IMR-90 (cell line): Measurements from ENCODE around the gene EID3. TPM values are rescaled to one million over a fixed set of nuclear protein-coding genes. Genes with fewer than 3 reads are reported as not detected.

Source experiments
- ATAC-seq: fragments of 200-7000 bp; cut with Tn5 transposase; 2 replicates; pipeline ENCODE4 v1.9.1; 2020; ENCODE audit warnings: low read depth, mild to moderate bottlenecking, moderate library complexity
- BruUV-seq: library from RNA; stranded (reverse); fragments of 400-500 nt; replicated peaks from 2 replicates; lab custom pipeline; 2021; lab: Mats Ljungman, UMichigan
- CTCF ChIA-PET: fragments of 300-600 bp; formaldehyde crosslinking; extraction: SDS; loops from one replicate; lab custom pipeline; 2021; ENCODE audit warnings: antibody characterized with exemption; lab: Yijun Ruan, JAX
- POLR2A ChIA-PET: fragments of 300-600 bp; sonication (Branson Sonifier 250); formaldehyde crosslinking; loops from one replicate; lab custom pipeline; 2022; ENCODE audit warnings: antibody characterized with exemption; ENCODE audit not compliant: unreplicated experiment; lab: Charles Lee
- DNase-seq: peaks from one replicate; pipeline ENCODE4 v3.0.0; 2013
- H2AFZ ChIP-seq: replicated peaks from 2 replicates; pipeline ENCODE3; 2013; ENCODE audit warnings: low read length, mild to moderate bottlenecking; ENCODE audit not compliant: poor library complexity
- H2AK5ac ChIP-seq: 2 replicates; pipeline ENCODE4 v1.6.1; 2013; ENCODE audit warnings: low read depth, low read length, inconsistent platforms
- H2AK9ac ChIP-seq: replicated peaks from 2 replicates; pipeline ENCODE3; 2013; ENCODE audit warnings: mild to moderate bottlenecking, low read depth, low read length, moderate library complexity; ENCODE audit not compliant: poor library complexity
- H2BK120ac ChIP-seq: 2 replicates; pipeline ENCODE4 v1.6.1; 2013; ENCODE audit warnings: low read depth, low read length, inconsistent platforms
- H2BK15ac ChIP-seq: 3 replicates; pipeline ENCODE4 v1.6.1; 2013; ENCODE audit warnings: low read depth, low read length, inconsistent platforms
- H2BK20ac ChIP-seq: 2 replicates; pipeline ENCODE4 v1.6.1; 2013; ENCODE audit warnings: low read depth, mild to moderate bottlenecking, inconsistent platforms, low read length, moderate library complexity
- H2BK5ac ChIP-seq: 2 replicates; pipeline ENCODE4 v1.6.1; 2013; ENCODE audit warnings: mild to moderate bottlenecking, low read depth, low read length, inconsistent platforms; ENCODE audit not compliant: poor library complexity, severe bottlenecking
- H3K14ac ChIP-seq: replicated peaks from 2 replicates; pipeline ENCODE4 v1.6.1; 2013; ENCODE audit warnings: low read depth, low read length, inconsistent platforms
- H3K18ac ChIP-seq: 2 replicates; pipeline ENCODE4 v1.6.1; 2013; ENCODE audit warnings: low read depth, low read length, control low read depth
- H3K23ac ChIP-seq: 2 replicates; pipeline ENCODE4 v1.6.1; 2013; ENCODE audit warnings: low read depth, low read length, inconsistent platforms
- H3K27ac ChIP-seq: 2 replicates; pipeline ENCODE4 v1.5.1; 2013; ENCODE audit warnings: mild to moderate bottlenecking, control low read depth, low read length; ENCODE audit not compliant: insufficient read depth
- H3K27me3 ChIP-seq: 2 replicates; pipeline ENCODE4 v1.6.1; 2013; ENCODE audit warnings: low read length; ENCODE audit not compliant: control insufficient read depth, insufficient read depth
- H3K36me3 ChIP-seq: 2 replicates; pipeline ENCODE4 v1.6.1; 2013; ENCODE audit warnings: low read length, mixed read lengths; ENCODE audit not compliant: control insufficient read depth, insufficient read depth
- H3K4ac ChIP-seq: 2 replicates; pipeline ENCODE4 v1.6.1; 2013; ENCODE audit warnings: low read depth, low read length, inconsistent platforms
- H3K4me1 ChIP-seq: 2 replicates; pipeline ENCODE4 v1.6.1; 2013; ENCODE audit warnings: low read length, mixed read lengths; ENCODE audit not compliant: control insufficient read depth, insufficient read depth
- H3K4me2 ChIP-seq: 2 replicates; pipeline ENCODE4 v1.6.1; 2013; ENCODE audit warnings: low read depth, mild to moderate bottlenecking, control low read depth, low read length, moderate library complexity
- H3K4me3 ChIP-seq: 2 replicates; pipeline ENCODE4 v1.5.1; 2013; ENCODE audit warnings: low read depth, mild to moderate bottlenecking, control low read depth, low read length, moderate library complexity; ENCODE audit not compliant: insufficient read depth
- H3K56ac ChIP-seq: 2 replicates; pipeline ENCODE4 v1.6.1; 2013; ENCODE audit warnings: low read length, inconsistent platforms; ENCODE audit not compliant: insufficient read depth; ENCODE audit errors: extremely low read depth
- H3K79me1 ChIP-seq, 2 experiments: 2 replicates each; pipeline ENCODE4 v1.6.1; 2013; ENCODE audit warnings: low read length in 2 of 2, inconsistent platforms in 1 of 2, low read depth in 1 of 2
- H3K9ac ChIP-seq: 2 replicates; pipeline ENCODE4 v1.6.1; 2013; ENCODE audit warnings: low read depth, low read length, control low read depth
- H3K9me1 ChIP-seq: 2 replicates; pipeline ENCODE4 v1.6.1; 2013; ENCODE audit warnings: low read length, inconsistent platforms; ENCODE audit not compliant: insufficient read depth
- H3K9me3 ChIP-seq: 2 replicates; pipeline ENCODE4 v1.6.1; 2013; ENCODE audit warnings: low read length; ENCODE audit not compliant: control insufficient read depth, insufficient read depth
- H4K20me1 ChIP-seq: 2 replicates; pipeline ENCODE4 v1.6.1; 2013; ENCODE audit warnings: low read length, inconsistent platforms; ENCODE audit not compliant: insufficient read depth
- H4K5ac ChIP-seq: 2 replicates; pipeline ENCODE4 v1.6.1; 2013; ENCODE audit warnings: mild to moderate bottlenecking, low read depth, low read length, control low read depth
- H4K8ac ChIP-seq, 2 experiments: 2 replicates each; pipeline ENCODE4 v1.6.1; 2013; ENCODE audit warnings: low read depth in 2 of 2, low read length in 2 of 2, control low read depth in 1 of 2, inconsistent platforms in 1 of 2
- H4K91ac ChIP-seq: 2 replicates; pipeline ENCODE4 v1.6.1; 2013; ENCODE audit warnings: low read depth, low read length, inconsistent platforms; ENCODE audit not compliant: insufficient read depth
- BHLHE40 ChIP-seq: fragments of 150-350 bp; IDR thresholded peaks from 2 replicates; pipeline ENCODE4 v1.6.1; 2016; ENCODE audit warnings: mild to moderate bottlenecking, low read depth, low read length
- CEBPB ChIP-seq: IDR thresholded peaks from 2 replicates; pipeline ENCODE4 v1.6.1; 2012; ENCODE audit warnings: low read depth, low read length, improper control_type of control experiment
- CHD1 ChIP-seq: IDR thresholded peaks from 2 replicates; pipeline ENCODE4 v1.6.1; 2012; ENCODE audit warnings: low read depth, low read length, improper control_type of control experiment
- ELK1 ChIP-seq: fragments of 150-350 bp; IDR thresholded peaks from 2 replicates; pipeline ENCODE4 v1.6.1; 2016; ENCODE audit warnings: low read depth, mild to moderate bottlenecking, low read length, moderate library complexity, borderline replicate concordance
- FOS ChIP-seq: fragments of 150-350 bp; IDR thresholded peaks from 2 replicates; pipeline ENCODE4 v1.6.1; 2016; ENCODE audit warnings: low read depth, low read length
- MAFK ChIP-seq: IDR thresholded peaks from 2 replicates; pipeline ENCODE4 v1.6.1; 2012; ENCODE audit warnings: low read depth, low read length, improper control_type of control experiment
- MAZ ChIP-seq: IDR thresholded peaks from 2 replicates; pipeline ENCODE4 v1.6.1; 2012; ENCODE audit warnings: low read depth, mild to moderate bottlenecking, low read length, improper control_type of control experiment, moderate library complexity, borderline replicate concordance
- NFE2L2 ChIP-seq: fragments of 150-350 bp; IDR thresholded peaks from 2 replicates; pipeline ENCODE4 v1.6.1; 2016; ENCODE audit warnings: low read depth, mild to moderate bottlenecking, low read length
- POLR2A ChIP-seq: IDR thresholded peaks from 2 replicates; pipeline ENCODE4 v1.6.1; 2012; ENCODE audit warnings: mild to moderate bottlenecking, low read depth, low read length
- RAD21 ChIP-seq: IDR thresholded peaks from 2 replicates; pipeline ENCODE4 v1.6.1; 2012; ENCODE audit warnings: low read length, improper control_type of control experiment
- SMC3 ChIP-seq: fragments of 150-350 bp; IDR thresholded peaks from 2 replicates; pipeline ENCODE4 v1.6.1; 2016; ENCODE audit warnings: low read depth, mild to moderate bottlenecking, antibody characterized with exemption, low read length, moderate library complexity
- USF2 ChIP-seq: fragments of 150-350 bp; IDR thresholded peaks from 2 replicates; pipeline ENCODE4 v1.6.1; 2017; ENCODE audit warnings: mild to moderate bottlenecking, antibody characterized with exemption, low read length, low read depth
- dilution Hi-C: fragments of 300-500 bp; cut with HindIII; formaldehyde crosslinking; loops from one replicate; pipeline ENCODE4 v1.14.3; 2018; ENCODE audit warnings: low sequenced_read_pairs; ENCODE audit not compliant: unreplicated experiment
- in situ Hi-C: fragments of 300-500 bp; cut with MboI; formaldehyde crosslinking; loops from 3 replicates; pipeline ENCODE4 v1.14.3; 2019; ENCODE audit warnings: low sequenced_read_pairs, inconsistent platforms, mixed read lengths
- intact Hi-C: fragments of 100-400 bp; cut with micrococcal nuclease; formaldehyde crosslinking; loops from 2 replicates; pipeline ENCODE4 v1.10.0; 2022
- polyA plus RNA-seq, 3 experiments: library from polyadenylated mRNA; depleted of rRNA; stranded (reverse); fragments of >200 nt; gene quantifications; 2 replicates each; pipeline ENCODE4 v1.2.3, GENCODE V29; 2012; ENCODE audit warnings: low replicate concordance in 1 of 3
- total RNA-seq: library from RNA; depleted of rRNA; stranded (reverse); fragments of >200 nt; gene quantifications from 2 replicates; pipeline ENCODE4 v1.2.3, GENCODE V29; 2012

Gene EID3
- total and polyA plus RNA-seq, 2 of the 4 experiments (the other 2 are of a cell fraction) = 2.2 to 4.1 TPM

- no peak for TF ChIP-seq USF2
- no peak for TF ChIP-seq CEBPB
Measured at GRCh38 chr12:104303538-104304151, at the start of gene EID3 (continued).

- Histone ChIP-seq H3K4ac (no peak overlapping the region), H2AK9ac (no peak overlapping the region), H2BK120ac (no peak overlapping the region), H3K56ac (no peak overlapping the region), H3K9me3 (no peaks in the 10 kb centered on the region), H3K4me2 (no peak overlapping the region), H3K4me3 (no peak overlapping the region), H4K91ac (no peak overlapping the region), H2BK20ac (no peak overlapping the region), H2BK5ac (no peak overlapping the region), H3K9me1 (no peaks in the 10 kb centered on the region), H4K20me1 (no peaks in the 10 kb centered on the region), H3K4me1 (no peaks in the 10 kb centered on the region), H3K27ac (no peak overlapping the region), H4K5ac (no peak overlapping the region), H3K27me3 (no peaks in the 10 kb centered on the region), H2AK5ac (no peak overlapping the region), H3K9ac (no peak overlapping the region), H2BK15ac (no peak overlapping the region), H3K18ac (no peak overlapping the region), H3K79me1 (no peaks in the 10 kb centered on the region), H3K23ac (no peak overlapping the region), H3K14ac (no peak overlapping the region), H3K36me3 (no peaks in the 10 kb centered on the region), H4K8ac (no peak overlapping the region), H2AFZ (no peak overlapping the region)
- in situ Hi-C loops (no loop called here), dilution Hi-C loops (no loop called here), intact Hi-C loops (loop anchor here (5.0 kb wide), 1 partner anchor 36 kb away; no protein-coding TSS in a partner anchor)
- TF ChIP-seq FOS = no peak
- TF ChIP-seq ELK1 = no peak
- TF ChIP-seq MAZ = no peak
- TF ChIP-seq MAFK = no peak
- no peak for TF ChIP-seq NFE2L2
- no peak for TF ChIP-seq RAD21
- TF ChIP-seq CHD1 = no peak
- no peak for TF ChIP-seq BHLHE40
- no peak for TF ChIP-seq SMC3
- no peak for TF ChIP-seq POLR2A
- ATAC-seq = no peak
- DNase-seq = no peak
- no TSS peak for BruUV-seq
- POLR2A ChIA-PET = no interaction called here
- CTCF ChIA-PET = interaction anchor here (1.1 kb wide), 1 partner anchor 18 kb away, joined by 4 read pairs; no protein-coding TSS in a partner anchor
Measured at GRCh38 chr12:104257913-104258472, 45.5 kb upstream of the EID3 start.
